A673 (cell line): ENCODE measurements around the gene ATP6V0D1. TPM values are rescaled to one million over a fixed set of nuclear protein-coding genes. Genes with fewer than 3 reads are reported as not detected.

Experiments
- BruUV-seq: library from RNA; stranded (reverse); fragments of 400-500 nt; replicated peaks from 2 replicates; lab custom pipeline; 2021; lab: Mats Ljungman, UMichigan
- CTCF ChIA-PET: fragments of 300-600 bp; sonication (Branson Sonifier 250); formaldehyde crosslinking; loops from one replicate; lab custom pipeline; 2022; ENCODE audit warnings: antibody characterized with exemption; lab: Charles Lee
- POLR2A ChIA-PET: fragments of 300-600 bp; sonication (Branson Sonifier 250); formaldehyde crosslinking; loops from one replicate; lab custom pipeline; 2022; ENCODE audit warnings: antibody characterized with exemption; ENCODE audit not compliant: low non-redundant PET; lab: Charles Lee
- DNase-seq: peaks from one replicate; pipeline ENCODE4 v3.0.0-alpha.2; 2015; ENCODE audit warnings: low spot score
- H3K27ac ChIP-seq: fragments of 200-600 bp; sonication (generic); 2 replicates; pipeline ENCODE4 v1.5.1; 2016; ENCODE audit warnings: mixed run types, low read depth, mild to moderate bottlenecking, mixed read lengths, antibody characterized with exemption, low read length; ENCODE audit not compliant: poor library complexity, severe bottlenecking
- H3K27me3 ChIP-seq: fragments of 200-600 bp; sonication (generic); replicated peaks from 2 replicates; pipeline ENCODE4 v1.6.1; 2017; ENCODE audit warnings: mixed run types, low read depth, mild to moderate bottlenecking, mixed read lengths, antibody characterized with exemption, low read length; ENCODE audit not compliant: insufficient read depth, poor library complexity
- H3K36me3 ChIP-seq: fragments of 200-600 bp; sonication (generic); 2 replicates; pipeline ENCODE4 v1.6.1; 2016; ENCODE audit warnings: mixed run types, mild to moderate bottlenecking, mixed read lengths, antibody characterized with exemption, low read length; ENCODE audit not compliant: insufficient read depth, poor library complexity, severe bottlenecking
- H3K4me1 ChIP-seq: fragments of 200-600 bp; sonication (generic); 2 replicates; pipeline ENCODE4 v1.6.1; 2017; ENCODE audit warnings: mixed run types, mild to moderate bottlenecking, mixed read lengths, antibody characterized with exemption, low read length; ENCODE audit not compliant: insufficient read depth, poor library complexity, severe bottlenecking
- H3K4me3 ChIP-seq: fragments of 200-600 bp; sonication (generic); 2 replicates; pipeline ENCODE4 v1.5.1; 2016; ENCODE audit warnings: low read depth, mixed run types, mild to moderate bottlenecking, mixed read lengths, low read length; ENCODE audit not compliant: poor library complexity, severe bottlenecking
- H3K9me3 ChIP-seq: fragments of 200-600 bp; sonication (generic); 2 replicates; pipeline ENCODE4 v1.6.1; 2016; ENCODE audit warnings: mixed run types, low read depth, mild to moderate bottlenecking, mixed read lengths, antibody characterized with exemption, low read length; ENCODE audit not compliant: poor library complexity, severe bottlenecking
- CTCF ChIP-seq: fragments of 300-800, 200-600 bp; sonication (generic); conservative IDR thresholded peaks from 2 replicates; pipeline ENCODE4 v1.5.1; 2017; ENCODE audit warnings: low read depth, mild to moderate bottlenecking, antibody characterized with exemption, low read length, moderate library complexity, mixed read lengths
- EZH2 ChIP-seq: fragments of 200-600 bp; sonication (generic); IDR thresholded peaks from 2 replicates; pipeline ENCODE4 v1.6.1; 2017; ENCODE audit warnings: borderline replicate concordance, low read depth, mild to moderate bottlenecking, mixed read lengths, antibody characterized with exemption, low read length; ENCODE audit not compliant: poor library complexity, severe bottlenecking
- intact Hi-C: fragments of 100-400 bp; cut with micrococcal nuclease; formaldehyde crosslinking; loops from one replicate; pipeline ENCODE4 v1.10.0; 2022; ENCODE audit not compliant: unreplicated experiment
- total RNA-seq: library from RNA; stranded (reverse); gene quantifications from 2 replicates; pipeline ENCODE4 v1.2.3, GENCODE V29; 2021

Gene ATP6V0D1
- total RNA-seq, 1 experiment from 2014 or later = 63.9 TPM

DNA sequence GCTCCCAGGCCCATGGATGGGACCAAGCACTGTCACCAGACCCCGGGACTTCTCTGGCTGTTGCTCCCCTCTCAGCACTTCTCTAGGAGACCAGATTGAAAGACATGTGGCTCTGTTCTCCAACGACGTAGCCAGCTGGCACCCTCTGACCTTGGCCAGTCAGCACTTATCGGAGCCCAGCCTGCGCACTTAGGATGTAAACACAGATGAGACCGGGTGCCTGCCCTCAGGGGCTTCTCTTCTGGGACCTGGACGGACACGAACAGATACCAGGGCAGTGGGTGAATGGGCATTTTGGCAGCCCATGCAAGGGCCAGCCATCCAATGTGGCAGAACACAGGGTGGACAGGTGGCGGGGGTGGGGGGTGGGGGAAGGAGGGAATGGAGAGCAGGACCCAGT is 71.3 kb downstream of the ATP6V0D1 start:
- no TSS peak for BruUV-seq
- no peak for DNase-seq
- H3K27ac ChIP-seq = no peak overlapping the region
- no peaks in the 10 kb centered on the region for H3K4me1 ChIP-seq
- TF ChIP-seq EZH2 = no peak
- TF ChIP-seq CTCF = no peak
- no peaks in the 10 kb centered on the region for H3K27me3 ChIP-seq
- CTCF ChIA-PET = no interaction called here
- no peaks in the 10 kb centered on the region for H3K36me3 ChIP-seq
- H3K9me3 ChIP-seq = no peaks in the 10 kb centered on the region
- intact Hi-C loops = no loop called here
- POLR2A ChIA-PET = interaction anchor here (0.6 kb wide), 1 partner anchor 80 kb away, joined by 5 read pairs; no protein-coding TSS in a partner anchor
- H3K4me3 ChIP-seq = no peak overlapping the region

GRCh38 chr16:67407788-67408452 is 73.0 kb downstream of the ATP6V0D1 start:
- Histone ChIP-seq H3K4me1 (no peaks in the 10 kb centered on the region), H3K4me3 (no peak overlapping the region), H3K9me3 (no peaks in the 10 kb centered on the region), H3K36me3 (no peaks in the 10 kb centered on the region), H3K27ac (no peak overlapping the region), H3K27me3 (no peaks in the 10 kb centered on the region)
- no peak for DNase-seq
- no TSS peak for BruUV-seq
- intact Hi-C loops = no loop called here
- no peak for TF ChIP-seq CTCF
- no peak for TF ChIP-seq EZH2
- POLR2A ChIA-PET = no interaction called here
- CTCF ChIA-PET = interaction anchor here (1.6 kb wide), 1 partner anchor 8 kb away, joined by 5 read pairs; no protein-coding TSS in a partner anchor

DNA sequence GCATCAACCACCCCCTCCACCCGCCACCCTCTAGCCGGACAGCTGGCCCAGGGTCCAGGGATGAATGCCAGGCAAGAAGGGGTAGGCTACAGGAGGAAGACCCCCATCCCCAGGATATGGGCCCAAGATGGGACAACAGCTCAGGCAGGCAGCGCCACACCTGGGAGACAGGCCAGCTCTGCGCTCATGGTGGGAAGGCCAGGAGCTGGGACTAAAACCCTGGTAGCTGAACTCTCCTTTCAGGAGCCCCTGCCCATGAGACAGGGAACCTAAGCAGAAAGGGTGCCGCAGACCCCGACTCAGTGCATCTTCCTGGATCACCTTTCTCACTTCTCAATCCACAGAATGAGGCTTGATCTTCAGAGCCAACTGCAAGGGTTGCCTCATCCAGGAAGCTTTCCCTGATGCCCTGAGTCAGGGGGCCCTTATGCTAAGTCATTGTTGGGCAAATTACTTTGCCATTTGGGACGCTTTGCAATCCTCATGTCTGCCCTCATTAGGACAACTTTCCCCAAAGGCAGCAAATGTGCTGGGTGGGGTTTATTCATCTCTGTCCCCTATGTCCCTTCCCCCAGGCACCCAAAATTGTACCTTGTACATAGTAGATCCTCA is 73.7 kb downstream of the ATP6V0D1 start:
- BruUV-seq = no TSS peak
- H3K4me3 ChIP-seq = no peak overlapping the region
- no peak overlapping the region for H3K27ac ChIP-seq
- H3K27me3 ChIP-seq = no peaks in the 10 kb centered on the region
- TF ChIP-seq EZH2 = no peak
- TF ChIP-seq CTCF = no peak
- CTCF ChIA-PET = no interaction called here
- H3K36me3 ChIP-seq = no peaks in the 10 kb centered on the region
- POLR2A ChIA-PET = no interaction called here
- no peak for DNase-seq
- no peaks in the 10 kb centered on the region for H3K4me1 ChIP-seq
- no peaks in the 10 kb centered on the region for H3K9me3 ChIP-seq
- intact Hi-C loops = no loop called here
